Measurements from ENCODE around the gene TENT5D.

The TENT5D gene

DNA sequence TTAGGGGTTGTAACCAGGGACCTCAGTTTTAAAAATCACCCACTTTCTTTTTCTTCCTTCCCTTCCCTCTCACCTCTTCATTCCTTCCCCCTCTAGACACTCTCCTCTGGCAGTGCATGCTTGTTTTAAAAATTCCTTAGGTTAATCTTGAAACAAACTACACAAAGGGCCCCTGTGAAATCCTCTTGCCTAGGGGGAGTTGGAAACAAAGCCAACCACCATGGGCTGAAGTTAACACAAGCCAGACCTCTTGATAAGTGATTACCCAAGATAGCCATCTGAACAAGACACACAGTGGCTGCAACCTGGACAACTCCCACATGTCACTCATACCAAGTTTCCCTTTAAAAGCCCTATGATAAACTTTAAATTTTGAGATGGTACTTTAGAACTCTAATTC is 68.9 kb downstream of the TENT5D start:
- Mint-ChIP-seq H3K36me3 (ENCODE audit: insufficient read depth) (no peaks in the 10 kb centered on the region), H3K27ac (ENCODE audit: low read depth) (no peak overlapping the region), H3K4me1 (no peaks in the 10 kb centered on the region), H3K4me3 (no peak overlapping the region), H3K27me3 (no peaks in the 10 kb centered on the region), H3K9me3 (no peaks in the 10 kb centered on the region)
- DNase-seq (ENCODE audit: low spot score in 2 of 2) (no peak), ATAC-seq (replicated peaks; ENCODE audit: extremely low read depth, poor library complexity, severe bottlenecking) (no peak)
